H9 (cell line): ENCODE data around the gene CDH3. TPM values are rescaled to one million over a fixed set of nuclear protein-coding genes. Genes with fewer than 3 reads are reported as not detected.
A peak's percentile ranks its signal among the peaks of the same experiment; 100 is the strongest.

Source experiments
- DNase-seq: peaks from one replicate; pipeline ENCODE4 v3.0.0-alpha.2; 2017
- H2AFZ ChIP-seq: one replicate; pipeline ENCODE4 v1.6.1; 2013; ENCODE audit warnings: mild to moderate bottlenecking, low read length, control low read depth, moderate library complexity
- H2AK5ac ChIP-seq: 2 replicates; pipeline ENCODE4 v1.6.1; 2013; ENCODE audit warnings: low read length, control low read depth, mixed read lengths; ENCODE audit not compliant: insufficient read length
- H2BK120ac ChIP-seq: one replicate; pipeline ENCODE4 v1.6.1; 2013; ENCODE audit warnings: low read depth, mild to moderate bottlenecking, low read length, control low read depth, inconsistent platforms; ENCODE audit not compliant: poor library complexity, severe bottlenecking
- H2BK12ac ChIP-seq: 2 replicates; pipeline ENCODE4 v1.6.1; 2013; ENCODE audit warnings: low read length, control low read depth, mixed read lengths, low read depth; ENCODE audit not compliant: insufficient read length
- H2BK15ac ChIP-seq: 2 replicates; pipeline ENCODE4 v1.6.1; 2013; ENCODE audit warnings: low read depth, low read length, control low read depth
- H2BK20ac ChIP-seq: one replicate; pipeline ENCODE4 v1.6.1; 2013; ENCODE audit warnings: low read depth, mild to moderate bottlenecking, low read length, control low read depth, inconsistent platforms; ENCODE audit not compliant: poor library complexity, severe bottlenecking
- H2BK5ac ChIP-seq: 2 replicates; pipeline ENCODE4 v1.6.1; 2013; ENCODE audit warnings: low read length, control low read depth, mixed read lengths; ENCODE audit not compliant: insufficient read length
- H3K14ac ChIP-seq: 2 replicates; pipeline ENCODE4 v1.6.1; 2013; ENCODE audit warnings: low read length, control low read depth; ENCODE audit not compliant: insufficient read depth
- H3K18ac ChIP-seq: 2 replicates; pipeline ENCODE4 v1.6.1; 2013; ENCODE audit warnings: low read depth, mild to moderate bottlenecking, mixed read lengths, low read length, control low read depth; ENCODE audit not compliant: insufficient read length
- H3K23ac ChIP-seq: 2 replicates; pipeline ENCODE4 v1.6.1; 2013; ENCODE audit warnings: low read length, control low read depth, mixed read lengths, low read depth; ENCODE audit not compliant: insufficient read length
- H3K23me2 ChIP-seq: 2 replicates; pipeline ENCODE4 v1.6.1; 2013; ENCODE audit warnings: low read depth, mild to moderate bottlenecking, mixed read lengths, low read length, control low read depth; ENCODE audit not compliant: insufficient read length, poor library complexity, severe bottlenecking
- H3K27ac ChIP-seq: 2 replicates; pipeline ENCODE4 v1.5.1; 2013; ENCODE audit warnings: low read length, control low read depth, mixed read lengths, low read depth; ENCODE audit not compliant: insufficient read length
- H3K27me3 ChIP-seq: 2 replicates; pipeline ENCODE4 v1.6.1; 2013; ENCODE audit warnings: low read length, control low read depth, inconsistent platforms; ENCODE audit not compliant: insufficient read depth
- H3K4ac ChIP-seq: 2 replicates; pipeline ENCODE4 v1.6.1; 2013; ENCODE audit warnings: low read depth, mild to moderate bottlenecking, control low read depth, inconsistent platforms, low read length, moderate library complexity
- H3K4me1 ChIP-seq: 2 replicates; pipeline ENCODE4 v1.6.1; 2013; ENCODE audit warnings: low read length, control low read depth, inconsistent platforms; ENCODE audit not compliant: insufficient read depth
- H3K4me2 ChIP-seq: 2 replicates; pipeline ENCODE4 v1.6.1; 2013; ENCODE audit warnings: low read length, control low read depth, mixed read lengths; ENCODE audit not compliant: insufficient read length, insufficient read depth
- H3K56ac ChIP-seq: 2 replicates; pipeline ENCODE4 v1.6.1; 2013; ENCODE audit warnings: low read depth, mild to moderate bottlenecking, mixed read lengths, low read length, control low read depth; ENCODE audit not compliant: insufficient read length
- H3K79me1 ChIP-seq: 2 replicates; pipeline ENCODE4 v1.6.1; 2013; ENCODE audit warnings: low read depth, mild to moderate bottlenecking, moderate library complexity, low read length, control low read depth, inconsistent platforms; ENCODE audit not compliant: insufficient read depth, poor library complexity, severe bottlenecking
- H3K79me2 ChIP-seq: 2 replicates; pipeline ENCODE4 v1.6.1; 2013; ENCODE audit warnings: low read length, control low read depth, inconsistent platforms; ENCODE audit not compliant: insufficient read depth
- H3K9ac ChIP-seq: 2 replicates; pipeline ENCODE4 v1.6.1; 2013; ENCODE audit warnings: low read length, control low read depth, mixed read lengths; ENCODE audit not compliant: insufficient read length; ENCODE audit errors: extremely low read depth
- H3K9me3 ChIP-seq: one replicate; pipeline ENCODE4 v1.6.1; 2013; ENCODE audit warnings: low read depth, low read length, inconsistent platforms; ENCODE audit not compliant: control insufficient read depth
- H3T11ph ChIP-seq: one replicate; pipeline ENCODE4 v1.6.1; 2013; ENCODE audit warnings: mild to moderate bottlenecking, low read length, control low read depth, inconsistent platforms
- H4K20me1 ChIP-seq: one replicate; pipeline ENCODE4 v1.6.1; 2013; ENCODE audit not compliant: control insufficient read depth, insufficient read length, insufficient read depth
- H4K5ac ChIP-seq: 2 replicates; pipeline ENCODE4 v1.6.1; 2013; ENCODE audit warnings: low read depth, mild to moderate bottlenecking, mixed read lengths, low read length, control low read depth; ENCODE audit not compliant: insufficient read length
- H4K8ac ChIP-seq: replicated peaks from 2 replicates; pipeline ENCODE4 v1.6.1; 2013; ENCODE audit warnings: low read length, control low read depth, mixed read lengths, low read depth; ENCODE audit not compliant: insufficient read length
- H4K91ac ChIP-seq: 2 replicates; pipeline ENCODE4 v1.6.1; 2013; ENCODE audit warnings: low read depth, mild to moderate bottlenecking, moderate library complexity, mixed read lengths, low read length, control low read depth; ENCODE audit not compliant: insufficient read length
- H3K27ac Mint-ChIP-seq, 3 experiments: 2 replicates in 2 of 3; 3 replicates in 1 of 3; pipeline ENCODE4 v1.8.0; 2020 to 2021; ENCODE audit warnings: mixed read lengths in 3 of 3, mild to moderate bottlenecking in 1 of 3, moderate library complexity in 1 of 3
- H3K27me3 Mint-ChIP-seq: 2 replicates; pipeline ENCODE4 v1.8.0; 2021; ENCODE audit warnings: low read depth, mild to moderate bottlenecking, moderate library complexity, mixed read lengths
- H3K36me3 Mint-ChIP-seq, 3 experiments: 2 replicates in 2 of 3; 3 replicates in 1 of 3; pipeline ENCODE4 v1.8.0; 2020 to 2021; ENCODE audit warnings: low read depth in 3 of 3, mixed read lengths in 3 of 3; ENCODE audit not compliant: insufficient read depth in 1 of 3
- H3K4me1 Mint-ChIP-seq, 2 experiments: 2 replicates each; pipeline ENCODE4 v1.8.0; 2020; ENCODE audit warnings: mixed read lengths in 2 of 2
- H3K4me3 Mint-ChIP-seq, 2 experiments: 2 replicates in 1 of 2; 3 replicates in 1 of 2; pipeline ENCODE4 v1.8.0; 2020 to 2021; ENCODE audit warnings: mild to moderate bottlenecking in 2 of 2, mixed read lengths in 2 of 2, moderate library complexity in 1 of 2
- H3K9me3 Mint-ChIP-seq, 2 experiments: 2 replicates in 1 of 2; 3 replicates in 1 of 2; pipeline ENCODE4 v1.8.0; 2020; ENCODE audit warnings: mild to moderate bottlenecking in 2 of 2, mixed read lengths in 2 of 2, moderate library complexity in 1 of 2
- WGBS: extraction: QIAGEN DNeasy Blood & Tissue Kit; methylation state at CpG from one replicate; pipeline ENCODE4 v1.1.7; 2013; ENCODE audit warnings: missing lambda C conversion rate, low lambda C conversion rate, mixed read lengths; ENCODE audit not compliant: insufficient read length; ENCODE audit errors: extremely low coverage; 5-methylcytosine and 5-hydroxymethylcytosine counted together
- total RNA-seq: library from RNA; stranded (reverse); gene quantifications from 2 replicates; pipeline ENCODE4 v1.2.1, GENCODE V29; 2021
- TF ChIP-seq, protein P1 (sequence below): fragments of 200-600 bp; sonication (generic); conservative IDR thresholded peaks from 3 replicates; pipeline ENCODE4 v1.8.0; 2021; ENCODE audit warnings: antibody characterized with exemption, mild to moderate bottlenecking

CDH3 gene
- total RNA-seq, 1 experiment from 2014 or later: 97.2 TPM

DNA sequence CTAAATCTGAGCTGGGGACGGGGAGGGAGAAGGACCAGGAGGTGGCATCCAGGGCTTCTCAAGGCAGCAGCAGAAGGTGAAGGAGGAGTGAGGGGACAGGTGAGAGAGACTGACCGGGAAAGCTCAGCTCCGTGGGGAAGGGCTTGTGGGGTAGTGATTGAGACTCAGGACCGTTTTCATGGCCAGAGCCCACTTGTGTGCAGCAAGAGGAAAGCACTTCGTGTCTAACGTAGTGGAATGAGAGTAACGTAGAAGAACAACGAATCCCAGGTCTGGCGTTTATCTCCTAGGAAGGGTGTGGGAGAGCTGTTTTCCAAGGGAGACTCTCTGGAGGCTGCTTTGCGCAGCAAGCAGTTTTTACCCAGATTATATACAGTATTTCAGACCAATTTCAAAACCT lies 1.3 kb upstream of the CDH3 start:
- Histone ChIP-seq H4K8ac (no peak overlapping the region), H2BK15ac (0 out of 2 replicates have a peak overlapping the region, but pooled peaks have one; percentile 16), H4K91ac (no peak overlapping the region), H3K4me2 (peak overlapping the region; percentile 96), H3K79me1 (peaks cover 3% of the 10 kb centered on the region), H3K18ac (no peak overlapping the region), H3K27me3 (no peaks in the 10 kb centered on the region; the same call in 1 of the 2 replicates), H2AFZ (no peak overlapping the region), H2BK12ac (peak overlapping the region; percentile 89), H3K23me2 (peaks cover 28% of the 10 kb centered on the region), H2BK5ac (no peak overlapping the region), H4K20me1 (no peaks in the 10 kb centered on the region), H3K4me1 (no peaks in the 10 kb centered on the region), H2BK20ac (no peak overlapping the region), H3T11ph (no peak overlapping the region), H2AK5ac (no peak overlapping the region), H3K14ac (peak overlapping the region; percentile 55; the same call in 1 of the 2 replicates), H3K79me2 (peaks cover 16% of the 10 kb centered on the region; the same call in 1 of the 2 replicates), H3K23ac (no peak overlapping the region), H3K56ac (no peak overlapping the region), H3K4ac (no peak overlapping the region), H4K5ac (no peak overlapping the region), H3K9ac (no peak overlapping the region), H3K27ac (no peak overlapping the region), H3K9me3 (no peaks in the 10 kb centered on the region), H2BK120ac (no peak overlapping the region)
- H3K27me3 Mint-ChIP-seq: peaks cover 29% of the 10 kb centered on the region
- peaks cover 0 to 15% (median 7%) of the 10 kb centered on the region in 3 experiments; a peak in 4 of 7 replicates for H3K36me3 Mint-ChIP-seq
- WGBS: no CpG with 5 or more reads among the region's 10 CpGs
- TF ChIP-seq, protein P1, sequence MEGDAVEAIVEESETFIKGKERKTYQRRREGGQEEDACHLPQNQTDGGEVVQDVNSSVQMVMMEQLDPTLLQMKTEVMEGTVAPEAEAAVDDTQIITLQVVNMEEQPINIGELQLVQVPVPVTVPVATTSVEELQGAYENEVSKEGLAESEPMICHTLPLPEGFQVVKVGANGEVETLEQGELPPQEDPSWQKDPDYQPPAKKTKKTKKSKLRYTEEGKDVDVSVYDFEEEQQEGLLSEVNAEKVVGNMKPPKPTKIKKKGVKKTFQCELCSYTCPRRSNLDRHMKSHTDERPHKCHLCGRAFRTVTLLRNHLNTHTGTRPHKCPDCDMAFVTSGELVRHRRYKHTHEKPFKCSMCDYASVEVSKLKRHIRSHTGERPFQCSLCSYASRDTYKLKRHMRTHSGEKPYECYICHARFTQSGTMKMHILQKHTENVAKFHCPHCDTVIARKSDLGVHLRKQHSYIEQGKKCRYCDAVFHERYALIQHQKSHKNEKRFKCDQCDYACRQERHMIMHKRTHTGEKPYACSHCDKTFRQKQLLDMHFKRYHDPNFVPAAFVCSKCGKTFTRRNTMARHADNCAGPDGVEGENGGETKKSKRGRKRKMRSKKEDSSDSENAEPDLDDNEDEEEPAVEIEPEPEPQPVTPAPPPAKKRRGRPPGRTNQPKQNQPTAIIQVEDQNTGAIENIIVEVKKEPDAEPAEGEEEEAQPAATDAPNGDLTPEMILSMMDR: no peak
- no peak for DNase-seq
- H3K4me1 Mint-ChIP-seq: peaks cover 38 to 40% of the 10 kb centered on the region in 2 experiments
- H3K27ac Mint-ChIP-seq: no peak overlapping the region; a peak in 1 of 7 replicates
- H3K9me3 Mint-ChIP-seq: no peaks in the 10 kb centered on the region
- H3K4me3 Mint-ChIP-seq: peak overlapping the region; percentile 86 to 92
